Measurements from ENCODE around the gene ZNF483.
"Not testable (repeated sequence)": the region's sequence is repeated elsewhere in the genome, so short reads cannot be mapped to it uniquely, and the experiment has no call there.

The ZNF483 gene

DNA sequence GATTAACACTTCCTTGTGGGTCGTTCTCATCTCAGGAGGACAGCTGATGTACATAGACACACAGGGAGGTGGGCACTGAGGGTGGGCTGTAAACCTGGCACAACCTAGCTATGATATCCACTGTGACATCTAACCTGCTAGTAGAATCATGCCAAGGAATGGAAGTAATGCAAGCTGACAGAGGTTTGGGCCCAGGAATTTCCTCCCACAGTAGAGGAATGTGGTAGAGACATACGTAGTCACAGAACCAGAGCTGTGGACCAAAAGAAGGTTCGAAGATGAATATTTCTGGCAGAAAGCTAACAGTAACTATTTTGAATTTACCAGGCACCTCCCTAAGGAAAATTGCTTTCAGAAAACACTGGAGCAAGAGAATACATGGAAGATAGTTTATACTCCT, 90.9 kb downstream of the ZNF483 start:
- DNase-seq: no peak

DNA sequence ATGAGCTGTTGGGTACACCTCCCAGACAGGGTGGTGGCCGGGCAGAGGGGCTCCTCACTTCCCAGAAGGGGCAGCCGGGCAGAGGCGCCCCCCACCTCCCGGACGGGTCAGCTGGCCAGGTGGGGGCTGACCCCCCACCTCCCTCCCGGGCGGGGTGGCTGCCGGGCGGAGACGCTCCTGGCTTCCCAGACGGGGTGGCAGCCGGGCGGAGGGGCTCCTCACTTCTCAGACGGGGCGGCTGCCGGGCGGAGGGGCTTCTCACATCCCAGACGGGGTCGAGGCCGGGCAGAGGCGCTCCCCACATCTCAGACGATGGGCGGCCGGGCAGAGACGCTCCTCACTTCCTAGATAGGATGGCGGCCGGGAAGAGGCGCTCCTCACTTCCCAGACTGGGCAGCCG, 92.4 kb downstream of the ZNF483 start:
- DNase-seq: not testable (repeated sequence)

DNA sequence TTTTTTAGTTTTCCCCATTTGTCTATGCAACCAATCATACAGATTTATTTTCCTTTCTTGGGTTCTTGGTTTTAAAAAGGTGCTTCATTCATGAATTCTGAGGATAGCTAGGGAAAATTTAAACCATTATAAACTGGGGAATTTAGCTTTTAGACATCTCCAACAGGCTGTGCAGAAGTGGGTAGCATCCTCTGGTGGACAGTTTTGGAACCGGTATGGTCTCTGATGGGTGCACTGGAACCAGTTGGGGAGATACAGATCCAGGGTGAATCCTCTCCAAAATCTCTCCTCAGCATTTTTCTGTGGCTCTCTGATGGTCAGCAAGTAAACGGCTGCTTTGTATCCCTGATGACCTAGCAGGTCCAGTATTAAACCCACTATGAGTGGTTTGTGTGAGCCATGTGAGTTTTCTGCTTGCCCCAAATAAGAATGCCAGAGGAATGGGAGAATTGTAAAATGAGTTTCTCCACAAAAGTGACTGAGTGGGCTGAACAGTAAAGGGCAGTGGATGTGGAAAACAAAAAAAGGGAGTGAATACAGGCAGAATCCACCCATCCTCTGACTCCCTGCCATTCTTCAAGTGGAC, 97.0 kb downstream of the ZNF483 start:
- DNase-seq: no peak

DNA sequence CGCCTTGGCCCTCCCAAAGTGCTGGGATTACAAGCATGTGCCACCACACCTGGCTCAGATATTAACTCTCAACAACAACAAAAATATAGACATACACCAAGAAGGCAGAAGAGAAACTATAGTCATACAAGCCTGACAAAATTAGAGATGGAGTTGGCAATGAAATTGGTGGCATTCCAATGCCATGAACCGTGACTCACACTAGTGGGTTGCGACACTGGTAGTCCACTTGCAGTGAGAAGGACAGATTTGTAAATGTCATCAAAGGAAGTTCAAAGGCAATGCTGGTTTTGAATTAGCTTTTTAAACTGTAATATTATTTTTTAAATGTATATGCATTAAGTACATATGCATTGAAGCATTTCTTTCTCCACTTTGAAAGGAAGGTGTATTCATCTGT, 97.6 kb downstream of the ZNF483 start:
- no peak for DNase-seq

Data from activated CD8-positive, alpha-beta memory T cell treated with anti-CD3 and anti-CD28 coated beads, Interleukin-2, amount 50 U/mL, for 48 hours (primary cell).